H9 (cell line): ENCODE results near the gene PTDSS2. TPM values are rescaled to one million over a fixed set of nuclear protein-coding genes. Genes with fewer than 3 reads are reported as not detected.

Experiments used
- DNase-seq: peaks from one replicate; pipeline ENCODE4 v3.0.0-alpha.2; 2017
- H2AFZ ChIP-seq: one replicate; pipeline ENCODE4 v1.6.1; 2013; ENCODE audit warnings: mild to moderate bottlenecking, low read length, control low read depth, moderate library complexity
- H2AK5ac ChIP-seq: 2 replicates; pipeline ENCODE4 v1.6.1; 2013; ENCODE audit warnings: low read length, control low read depth, mixed read lengths; ENCODE audit not compliant: insufficient read length
- H2BK120ac ChIP-seq: one replicate; pipeline ENCODE4 v1.6.1; 2013; ENCODE audit warnings: low read depth, mild to moderate bottlenecking, low read length, control low read depth, inconsistent platforms; ENCODE audit not compliant: poor library complexity, severe bottlenecking
- H2BK12ac ChIP-seq: 2 replicates; pipeline ENCODE4 v1.6.1; 2013; ENCODE audit warnings: low read length, control low read depth, mixed read lengths, low read depth; ENCODE audit not compliant: insufficient read length
- H2BK15ac ChIP-seq: 2 replicates; pipeline ENCODE4 v1.6.1; 2013; ENCODE audit warnings: low read depth, low read length, control low read depth
- H2BK20ac ChIP-seq: one replicate; pipeline ENCODE4 v1.6.1; 2013; ENCODE audit warnings: low read depth, mild to moderate bottlenecking, low read length, control low read depth, inconsistent platforms; ENCODE audit not compliant: poor library complexity, severe bottlenecking
- H2BK5ac ChIP-seq: 2 replicates; pipeline ENCODE4 v1.6.1; 2013; ENCODE audit warnings: low read length, control low read depth, mixed read lengths; ENCODE audit not compliant: insufficient read length
- H3K14ac ChIP-seq: 2 replicates; pipeline ENCODE4 v1.6.1; 2013; ENCODE audit warnings: low read length, control low read depth; ENCODE audit not compliant: insufficient read depth
- H3K18ac ChIP-seq: 2 replicates; pipeline ENCODE4 v1.6.1; 2013; ENCODE audit warnings: low read depth, mild to moderate bottlenecking, mixed read lengths, low read length, control low read depth; ENCODE audit not compliant: insufficient read length
- H3K23ac ChIP-seq: 2 replicates; pipeline ENCODE4 v1.6.1; 2013; ENCODE audit warnings: low read length, control low read depth, mixed read lengths, low read depth; ENCODE audit not compliant: insufficient read length
- H3K23me2 ChIP-seq: 2 replicates; pipeline ENCODE4 v1.6.1; 2013; ENCODE audit warnings: low read depth, mild to moderate bottlenecking, mixed read lengths, low read length, control low read depth; ENCODE audit not compliant: insufficient read length, poor library complexity, severe bottlenecking
- H3K27ac ChIP-seq: 2 replicates; pipeline ENCODE4 v1.5.1; 2013; ENCODE audit warnings: low read length, control low read depth, mixed read lengths, low read depth; ENCODE audit not compliant: insufficient read length
- H3K27me3 ChIP-seq: 2 replicates; pipeline ENCODE4 v1.6.1; 2013; ENCODE audit warnings: low read length, control low read depth, inconsistent platforms; ENCODE audit not compliant: insufficient read depth
- H3K4ac ChIP-seq: 2 replicates; pipeline ENCODE4 v1.6.1; 2013; ENCODE audit warnings: low read depth, mild to moderate bottlenecking, control low read depth, inconsistent platforms, low read length, moderate library complexity
- H3K4me1 ChIP-seq: 2 replicates; pipeline ENCODE4 v1.6.1; 2013; ENCODE audit warnings: low read length, control low read depth, inconsistent platforms; ENCODE audit not compliant: insufficient read depth
- H3K4me2 ChIP-seq: 2 replicates; pipeline ENCODE4 v1.6.1; 2013; ENCODE audit warnings: low read length, control low read depth, mixed read lengths; ENCODE audit not compliant: insufficient read length, insufficient read depth
- H3K56ac ChIP-seq: 2 replicates; pipeline ENCODE4 v1.6.1; 2013; ENCODE audit warnings: low read depth, mild to moderate bottlenecking, mixed read lengths, low read length, control low read depth; ENCODE audit not compliant: insufficient read length
- H3K79me1 ChIP-seq: 2 replicates; pipeline ENCODE4 v1.6.1; 2013; ENCODE audit warnings: low read depth, mild to moderate bottlenecking, moderate library complexity, low read length, control low read depth, inconsistent platforms; ENCODE audit not compliant: insufficient read depth, poor library complexity, severe bottlenecking
- H3K79me2 ChIP-seq: 2 replicates; pipeline ENCODE4 v1.6.1; 2013; ENCODE audit warnings: low read length, control low read depth, inconsistent platforms; ENCODE audit not compliant: insufficient read depth
- H3K9ac ChIP-seq: 2 replicates; pipeline ENCODE4 v1.6.1; 2013; ENCODE audit warnings: low read length, control low read depth, mixed read lengths; ENCODE audit not compliant: insufficient read length; ENCODE audit errors: extremely low read depth
- H3K9me3 ChIP-seq: one replicate; pipeline ENCODE4 v1.6.1; 2013; ENCODE audit warnings: low read depth, low read length, inconsistent platforms; ENCODE audit not compliant: control insufficient read depth
- H3T11ph ChIP-seq: one replicate; pipeline ENCODE4 v1.6.1; 2013; ENCODE audit warnings: mild to moderate bottlenecking, low read length, control low read depth, inconsistent platforms
- H4K20me1 ChIP-seq: one replicate; pipeline ENCODE4 v1.6.1; 2013; ENCODE audit not compliant: control insufficient read depth, insufficient read length, insufficient read depth
- H4K5ac ChIP-seq: 2 replicates; pipeline ENCODE4 v1.6.1; 2013; ENCODE audit warnings: low read depth, mild to moderate bottlenecking, mixed read lengths, low read length, control low read depth; ENCODE audit not compliant: insufficient read length
- H4K8ac ChIP-seq: replicated peaks from 2 replicates; pipeline ENCODE4 v1.6.1; 2013; ENCODE audit warnings: low read length, control low read depth, mixed read lengths, low read depth; ENCODE audit not compliant: insufficient read length
- H4K91ac ChIP-seq: 2 replicates; pipeline ENCODE4 v1.6.1; 2013; ENCODE audit warnings: low read depth, mild to moderate bottlenecking, moderate library complexity, mixed read lengths, low read length, control low read depth; ENCODE audit not compliant: insufficient read length
- H3K27ac Mint-ChIP-seq, 3 experiments: 2 replicates in 2 of 3; 3 replicates in 1 of 3; pipeline ENCODE4 v1.8.0; 2020 to 2021; ENCODE audit warnings: mixed read lengths in 3 of 3, mild to moderate bottlenecking in 1 of 3, moderate library complexity in 1 of 3
- H3K27me3 Mint-ChIP-seq: 2 replicates; pipeline ENCODE4 v1.8.0; 2021; ENCODE audit warnings: low read depth, mild to moderate bottlenecking, moderate library complexity, mixed read lengths
- H3K36me3 Mint-ChIP-seq, 3 experiments: 2 replicates in 2 of 3; 3 replicates in 1 of 3; pipeline ENCODE4 v1.8.0; 2020 to 2021; ENCODE audit warnings: low read depth in 3 of 3, mixed read lengths in 3 of 3; ENCODE audit not compliant: insufficient read depth in 1 of 3
- H3K4me1 Mint-ChIP-seq, 2 experiments: 2 replicates each; pipeline ENCODE4 v1.8.0; 2020; ENCODE audit warnings: mixed read lengths in 2 of 2
- H3K4me3 Mint-ChIP-seq, 2 experiments: 2 replicates in 1 of 2; 3 replicates in 1 of 2; pipeline ENCODE4 v1.8.0; 2020 to 2021; ENCODE audit warnings: mild to moderate bottlenecking in 2 of 2, mixed read lengths in 2 of 2, moderate library complexity in 1 of 2
- H3K9me3 Mint-ChIP-seq, 2 experiments: 2 replicates in 1 of 2; 3 replicates in 1 of 2; pipeline ENCODE4 v1.8.0; 2020; ENCODE audit warnings: mild to moderate bottlenecking in 2 of 2, mixed read lengths in 2 of 2, moderate library complexity in 1 of 2
- CTCF ChIP-seq: fragments of 200-600 bp; sonication (generic); conservative IDR thresholded peaks from 3 replicates; pipeline ENCODE4 v1.8.0; 2021; ENCODE audit warnings: antibody characterized with exemption, mild to moderate bottlenecking
- WGBS: extraction: QIAGEN DNeasy Blood & Tissue Kit; methylation state at CpG from one replicate; pipeline ENCODE4 v1.1.7; 2013; ENCODE audit warnings: missing lambda C conversion rate, low lambda C conversion rate, mixed read lengths; ENCODE audit not compliant: insufficient read length; ENCODE audit errors: extremely low coverage; 5-methylcytosine and 5-hydroxymethylcytosine counted together
- total RNA-seq: library from RNA; stranded (reverse); gene quantifications from 2 replicates; pipeline ENCODE4 v1.2.1, GENCODE V29; 2021

The PTDSS2 gene
- total RNA-seq, 1 experiment from 2014 or later: 55.3 TPM

- H3K4me3 Mint-ChIP-seq: no peak overlapping the region; a peak in 1 of 5 replicates
- no CpG with 5 or more reads among the region's 29 CpGs for WGBS
These were observed 62.9 kb downstream of the PTDSS2 start for GRCh38 chr11:512761-513595.

More at GRCh38 chr11:512761-513595, 62.9 kb downstream of the PTDSS2 start:
- Histone ChIP-seq H2BK12ac (no peak overlapping the region), H3K4me2 (no peak overlapping the region), H3K4me1 (no peaks in the 10 kb centered on the region), H3K23ac (no peak overlapping the region), H3K14ac (no peak overlapping the region), H3K27ac (no peak overlapping the region), H3K9me3 (no peaks in the 10 kb centered on the region), H3K79me1 (no peaks in the 10 kb centered on the region), H4K8ac (no peak overlapping the region), H3K56ac (no peak overlapping the region), H3K4ac (no peak overlapping the region), H3K23me2 (no peaks in the 10 kb centered on the region), H2BK15ac (no peak overlapping the region), H4K91ac (no peak overlapping the region), H3K27me3 (no peaks in the 10 kb centered on the region; the same call in 1 of the 2 replicates), H3K18ac (no peak overlapping the region), H2AFZ (no peak overlapping the region), H3T11ph (no peak overlapping the region), H4K5ac (no peak overlapping the region), H4K20me1 (no peaks in the 10 kb centered on the region), H3K9ac (no peak overlapping the region), H3K79me2 (no peaks in the 10 kb centered on the region), H2BK20ac (no peak overlapping the region), H2BK120ac (no peak overlapping the region), H2BK5ac (no peak overlapping the region), H2AK5ac (no peak overlapping the region)
- no peak for TF ChIP-seq CTCF
- Mint-ChIP-seq H3K4me1 (peaks cover 4 to 6% of the 10 kb centered on the region in 2 experiments), H3K27me3 (no peaks in the 10 kb centered on the region; the same call in none of the 2 replicates), H3K9me3 (peaks cover 20% of the 10 kb centered on the region in 2 experiments), H3K27ac (no peak overlapping the region), H3K36me3 (peaks cover 40 to 51% (median 44%) of the 10 kb centered on the region in 3 experiments)
- no peak for DNase-seq
